H1 (cell line): Measurements from ENCODE around the gene FAM149B1. TPM values are rescaled to one million over a fixed set of nuclear protein-coding genes. Genes with fewer than 3 reads are reported as not detected.

Source experiments
- CTCF ChIA-PET: fragments of 300-600 bp; sonication (Branson Sonifier 250); formaldehyde crosslinking; loops from one replicate; lab custom pipeline; 2021; ENCODE audit not compliant: partially characterized antibody; lab: Charles Lee
- POLR2A ChIA-PET: fragments of 300-600 bp; sonication (Branson Sonifier 250); formaldehyde crosslinking; loops from one replicate; lab custom pipeline; 2021; ENCODE audit warnings: inconsistent platforms; ENCODE audit not compliant: partially characterized antibody; lab: Charles Lee
- DNase-seq, 2 experiments: peaks; one replicate each; pipeline versions ENCODE4 v3.0.0 to v3.0.0-alpha.2; 2010 to 2022; ENCODE audit warnings: low spot score in 2 of 2, low read depth in 1 of 2, mixed read lengths in 1 of 2
- FAIRE-seq: peaks from 2 replicates; lab custom pipeline; 2011; peaks lifted over from hg19 to GRCh38; lab: Jason Lieb, UNC
- H2AFZ ChIP-seq: 2 replicates; pipeline ENCODE4 v1.8.1; 2012; ENCODE audit warnings: low read length, inconsistent platforms
- H2AK5ac ChIP-seq: 2 replicates; pipeline ENCODE4 v1.6.1; 2013; ENCODE audit warnings: low read depth, low read length
- H2BK120ac ChIP-seq: replicated peaks from 2 replicates; pipeline ENCODE3; 2013; ENCODE audit warnings: low read depth, low read length, inconsistent platforms
- H2BK12ac ChIP-seq: 2 replicates; pipeline ENCODE4 v1.6.1; 2013; ENCODE audit warnings: low read depth, low read length
- H2BK15ac ChIP-seq: 2 replicates; pipeline ENCODE4 v1.6.1; 2013; ENCODE audit warnings: low read length
- H2BK20ac ChIP-seq: 2 replicates; pipeline ENCODE4 v1.6.1; 2013; ENCODE audit warnings: low read length
- H2BK5ac ChIP-seq: 2 replicates; pipeline ENCODE4 v1.6.1; 2013; ENCODE audit warnings: low read depth, low read length
- H3K14ac ChIP-seq: 2 replicates; pipeline ENCODE4 v1.6.1; 2013; ENCODE audit warnings: inconsistent platforms; ENCODE audit not compliant: insufficient read length
- H3K18ac ChIP-seq: 2 replicates; pipeline ENCODE4 v1.6.1; 2013; ENCODE audit warnings: low read length; ENCODE audit errors: extremely low read depth
- H3K23ac ChIP-seq: 2 replicates; pipeline ENCODE4 v1.6.1; 2013; ENCODE audit warnings: inconsistent platforms; ENCODE audit not compliant: insufficient read length
- H3K23me2 ChIP-seq: 2 replicates; pipeline ENCODE4 v1.6.1; 2013; ENCODE audit warnings: low read depth, low read length
- H3K27ac ChIP-seq: 2 replicates; pipeline ENCODE4 v1.6.1; 2011; ENCODE audit warnings: low read depth, low read length, inconsistent platforms
- H3K27me3 ChIP-seq, 4 experiments: replicated peaks in 1 of 4; 1 replicate in 1 of 4; 2 replicates in 3 of 4; pipeline versions ENCODE4 v1.6.1 to v1.8.1; 2011 to 2013; ENCODE audit warnings: low read length in 3 of 4, mild to moderate bottlenecking in 3 of 4, inconsistent platforms in 2 of 4, mixed read lengths in 2 of 4, moderate library complexity in 1 of 4; ENCODE audit not compliant: control insufficient read depth in 3 of 4, insufficient read depth in 3 of 4; ENCODE audit errors: extremely low read depth in 1 of 4
- H3K36me3 ChIP-seq, 4 experiments: 2 replicates each; pipeline versions ENCODE4 v1.6.1 to v1.8.1; 2011 to 2013; ENCODE audit warnings: mild to moderate bottlenecking in 4 of 4, low read length in 3 of 4, moderate library complexity in 2 of 4, control low read depth in 1 of 4, inconsistent platforms in 1 of 4; ENCODE audit not compliant: insufficient read depth in 4 of 4, control insufficient read depth in 2 of 4
- H3K4ac ChIP-seq: replicated peaks from 2 replicates; pipeline ENCODE3; 2013; ENCODE audit warnings: low read length, low read depth, mixed read lengths, inconsistent platforms; ENCODE audit not compliant: insufficient read length
- H3K4me1 ChIP-seq, 4 experiments: replicated peaks in 1 of 4; 1 replicate in 1 of 4; 2 replicates in 3 of 4; pipeline versions ENCODE4 v1.6.1 to v1.8.1; 2011 to 2013; ENCODE audit warnings: low read length in 3 of 4, inconsistent platforms in 2 of 4, mixed read lengths in 1 of 4; ENCODE audit not compliant: insufficient read depth in 4 of 4, control insufficient read depth in 3 of 4
- H3K4me2 ChIP-seq, 2 experiments: 2 replicates each; pipeline versions ENCODE4 v1.6.1 to v1.8.1; 2011 to 2013; ENCODE audit warnings: low read depth in 2 of 2, low read length in 2 of 2, control low read depth in 1 of 2, inconsistent platforms in 1 of 2, mild to moderate bottlenecking in 1 of 2; ENCODE audit not compliant: insufficient read depth in 1 of 2
- H3K4me3 ChIP-seq, 4 experiments: fragments of 200-600, 300-600 bp in 1 of 4; sonication (generic), shearing (Covaris generic), sonication (Bioruptor Twin) in 1 of 4; 2 replicates each; pipeline versions ENCODE4 v1.5.1 to v1.8.1; 2011 to 2016; ENCODE audit warnings: low read length in 4 of 4, low read depth in 3 of 4, control low read depth in 2 of 4, inconsistent platforms in 2 of 4, mild to moderate bottlenecking in 2 of 4, mixed read lengths in 1 of 4, moderate library complexity in 1 of 4; ENCODE audit not compliant: insufficient read depth in 2 of 4; ENCODE audit errors: extremely low read depth in 1 of 4
- H3K56ac ChIP-seq: replicated peaks from 2 replicates; pipeline ENCODE3; 2013; ENCODE audit warnings: low read depth, mild to moderate bottlenecking, mixed read lengths, low read length, inconsistent platforms; ENCODE audit not compliant: insufficient read length
- H3K79me1 ChIP-seq: 2 replicates; pipeline ENCODE4 v1.6.1; 2013; ENCODE audit warnings: low read depth, low read length, control low read depth
- H3K79me2 ChIP-seq, 2 experiments: 2 replicates each; pipeline versions ENCODE4 v1.6.1 to v1.8.1; 2012 to 2013; ENCODE audit warnings: low read length in 2 of 2, mild to moderate bottlenecking in 2 of 2, inconsistent platforms in 1 of 2; ENCODE audit not compliant: insufficient read depth in 2 of 2, control insufficient read depth in 1 of 2
- H3K9ac ChIP-seq, 4 experiments: replicated peaks in 1 of 4; 1 replicate in 1 of 4; 2 replicates in 3 of 4; pipeline versions ENCODE4 v1.6.1 to v1.8.1; 2011 to 2013; ENCODE audit warnings: low read depth in 3 of 4, low read length in 3 of 4, control low read depth in 2 of 4, mild to moderate bottlenecking in 2 of 4, moderate library complexity in 2 of 4, inconsistent platforms in 1 of 4; ENCODE audit errors: extremely low read depth in 1 of 4
- H3K9me3 ChIP-seq, 2 experiments: 2 replicates each; pipeline versions ENCODE4 v1.6.1 to v1.8.1; 2012 to 2013; ENCODE audit warnings: mild to moderate bottlenecking in 2 of 2, moderate library complexity in 2 of 2, control low read depth in 1 of 2, inconsistent platforms in 1 of 2, low read depth in 1 of 2, low read length in 1 of 2, mixed read lengths in 1 of 2; ENCODE audit not compliant: insufficient read depth in 2 of 2
- H4K20me1 ChIP-seq, 2 experiments: replicated peaks in 1 of 2; 2 replicates each; pipeline versions ENCODE3 to v1.8.1; 2011 to 2013; ENCODE audit warnings: inconsistent platforms in 2 of 2, low read length in 2 of 2, mild to moderate bottlenecking in 1 of 2; ENCODE audit not compliant: insufficient read depth in 2 of 2, control insufficient read depth in 1 of 2
- H4K5ac ChIP-seq: 2 replicates; pipeline ENCODE4 v1.6.1; 2013; ENCODE audit warnings: low read length, low read depth, mixed read lengths, inconsistent platforms; ENCODE audit not compliant: insufficient read length
- H4K8ac ChIP-seq: 2 replicates; pipeline ENCODE4 v1.8.0; 2013; ENCODE audit warnings: mild to moderate bottlenecking, moderate library complexity, low read length, inconsistent platforms; ENCODE audit not compliant: insufficient read depth; ENCODE audit errors: extremely low read depth
- H4K91ac ChIP-seq: replicated peaks from 2 replicates; pipeline ENCODE3; 2013; ENCODE audit warnings: low read length, mixed read lengths, inconsistent platforms; ENCODE audit not compliant: insufficient read length
- BACH1 ChIP-seq: IDR thresholded peaks from 2 replicates; pipeline ENCODE4 v1.6.1; 2012; ENCODE audit warnings: low read length, improper control_type of control experiment
- BRCA1 ChIP-seq: IDR thresholded peaks from 2 replicates; pipeline ENCODE4 v1.6.1; 2012; ENCODE audit warnings: low read depth, low read length, improper control_type of control experiment
- CBX5 ChIP-seq: fragments of 300-800, 300-1000 bp; sonication (generic); IDR thresholded peaks from 2 replicates; pipeline ENCODE4 v1.7.1; 2016; ENCODE audit warnings: antibody characterized with exemption, low read length, low read depth
- CBX8 ChIP-seq: fragments of 300-800, 300-1000 bp; sonication (generic); IDR thresholded peaks from 2 replicates; pipeline ENCODE4 v1.7.1; 2016; ENCODE audit warnings: low read depth, low read length, borderline replicate concordance
- CREB1 ChIP-seq: IDR thresholded peaks from 2 replicates; pipeline ENCODE4 v1.6.1; 2012; ENCODE audit warnings: inconsistent platforms
- JUN ChIP-seq: IDR thresholded peaks from 2 replicates; pipeline ENCODE4 v1.6.1; 2011; ENCODE audit warnings: low read depth, mild to moderate bottlenecking, improper control_type of control experiment, low read length
- NRF1 ChIP-seq: IDR thresholded peaks from 2 replicates; pipeline ENCODE4 v1.6.1; 2011; ENCODE audit warnings: mild to moderate bottlenecking, low read depth, low read length, improper control_type of control experiment
- RBBP5 ChIP-seq: IDR thresholded peaks from 2 replicates; pipeline ENCODE4 v1.7.1; 2012; ENCODE audit warnings: low read depth, mild to moderate bottlenecking, inconsistent platforms, low read length, moderate library complexity, borderline replicate concordance
- RFX5 ChIP-seq: IDR thresholded peaks from 2 replicates; pipeline ENCODE4 v1.6.1; 2011; ENCODE audit warnings: low read depth, low read length, improper control_type of control experiment, borderline replicate concordance
- SIRT6 ChIP-seq: IDR thresholded peaks from one replicate; pipeline ENCODE4 v1.7.1; 2012; ENCODE audit warnings: low read length, inconsistent platforms
- SP2 ChIP-seq: IDR thresholded peaks from 2 replicates; pipeline ENCODE4 v1.6.1; 2012; ENCODE audit warnings: mild to moderate bottlenecking, low read length, inconsistent platforms
- SRF ChIP-seq: IDR thresholded peaks from 2 replicates; pipeline ENCODE4 v1.6.1; 2011; ENCODE audit warnings: mild to moderate bottlenecking, low read depth, low read length, moderate library complexity
- YY1 ChIP-seq: IDR thresholded peaks from 2 replicates; pipeline ENCODE4 v1.6.1; 2011; ENCODE audit warnings: low read depth, mild to moderate bottlenecking, low read length
- WGBS, 2 experiments: shearing (Covaris generic) in 1 of 2; methylation state at CpG; one replicate each; pipeline versions ENCODE4 v1.1.6 to v1.1.7; 2013 to 2015; ENCODE audit warnings: low lambda C conversion rate in 2 of 2, mixed read lengths in 2 of 2, inconsistent platforms in 1 of 2, low coverage in 1 of 2, missing lambda C conversion rate in 1 of 2; ENCODE audit not compliant: insufficient replicate concordance in 2 of 2, insufficient coverage in 1 of 2, insufficient read length in 1 of 2; ENCODE audit errors: extremely low coverage in 1 of 2, missing lambda C conversion rate in 1 of 2; 5-methylcytosine and 5-hydroxymethylcytosine counted together
- polyA plus RNA-seq, 7 experiments: library from polyadenylated mRNA; depleted of rRNA in 3 of 7; stranded (reverse) in 5 of 7; unstranded in 2 of 7; fragments of >200 nt in 5 of 7; fragments of 200-250 nt in 2 of 7; gene quantifications; 1 replicate in 5 of 7; 2 replicates in 1 of 7; 4 replicates in 1 of 7; pipeline versions ENCODE4 v1.2.1 to v1.2.3, GENCODE V29; 2011 to 2013; ENCODE audit warnings: missing spikeins in 2 of 7, mixed read lengths in 2 of 7
- total RNA-seq: library from RNA; stranded (reverse); fragmentation: NEBNext Ultra II Directional; extraction: Animal tissue kit (Norgen Biotek cat#: 25700); gene quantifications from 2 replicates; pipeline ENCODE4 v1.2.1, GENCODE V29; 2021

FAM149B1 gene
- total and polyA plus RNA-seq, 2 of the 8 experiments (the other 6 are each of a cell fraction or from before 2014, with no cell fraction given) = 16.8 to 21.9 TPM

DNA sequence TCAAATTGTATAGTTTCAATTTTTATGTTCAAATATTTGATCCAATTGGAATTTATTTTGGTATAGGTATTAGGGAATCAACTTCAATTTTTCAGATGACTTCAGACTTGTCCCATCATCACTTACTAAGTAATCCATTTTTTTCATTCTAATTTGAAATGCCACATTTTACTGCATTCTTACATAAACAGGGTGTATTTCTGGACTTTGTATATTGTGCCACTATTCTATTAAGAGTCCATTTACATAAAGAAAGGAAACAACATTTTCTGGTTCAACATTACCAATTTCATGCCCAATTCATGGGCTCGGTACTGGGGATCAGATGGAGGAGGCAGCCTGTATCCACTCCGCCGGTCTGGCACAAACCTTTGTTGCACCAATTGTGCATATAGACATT is 15.9 kb upstream of the FAM149B1 start:
- 98% methylated on average over 3 of the region's 3 CpGs; no CpG with 5 or more reads in 1 of the 2 experiments for WGBS, 2 experiments
- H3K79me1 ChIP-seq = no peaks in the 10 kb centered on the region
- no peaks in the 10 kb centered on the region for H4K20me1 ChIP-seq
- no peak overlapping the region for H3K23ac ChIP-seq
- no peak overlapping the region for H3K27ac ChIP-seq
- H2BK12ac ChIP-seq = no peak overlapping the region
- no peak overlapping the region for H2BK120ac ChIP-seq
- H3K18ac ChIP-seq = no peak overlapping the region
- FAIRE-seq (no peak), DNase-seq (no peak)
- no peak overlapping the region for H2BK15ac ChIP-seq
- no peaks in the 10 kb centered on the region for H3K79me2 ChIP-seq
- H2AK5ac ChIP-seq = no peak overlapping the region
- no peak overlapping the region for H2AFZ ChIP-seq
- H4K91ac ChIP-seq = no peak overlapping the region
- no peak overlapping the region for H3K4me2 ChIP-seq
- no peak for TF ChIP-seq NRF1
- no peak for TF ChIP-seq CBX5
- no peak for TF ChIP-seq CBX8
- no peak for TF ChIP-seq SRF
- TF ChIP-seq CREB1 = no peak
- TF ChIP-seq BRCA1 = no peak
- TF ChIP-seq SIRT6 = no peak
- no peak for TF ChIP-seq SP2
- no peak for TF ChIP-seq RBBP5
- no peak for TF ChIP-seq BACH1
- TF ChIP-seq JUN = no peak
- TF ChIP-seq YY1 = no peak
- TF ChIP-seq RFX5 = no peak
- H2BK5ac ChIP-seq = no peak overlapping the region
- no peak overlapping the region for H3K4me3 ChIP-seq
- H4K5ac ChIP-seq = no peak overlapping the region
- H3K4ac ChIP-seq = no peak overlapping the region
- no peaks in the 10 kb centered on the region for H3K4me1 ChIP-seq
- peaks cover 3 to 56% (median 28%) of the 10 kb centered on the region in 4 experiments for H3K36me3 ChIP-seq
- CTCF ChIA-PET = interaction anchor here (0.6 to 1.0 kb wide), 3 partner anchors 42 to 90 kb away, joined by 3 to 5 read pairs (median 4); partner anchors contain the start of gene NUDT13
- no peak overlapping the region for H3K14ac ChIP-seq
- H3K27me3 ChIP-seq = no peaks in the 10 kb centered on the region
- POLR2A ChIA-PET = interaction anchor here (1.4 kb wide), 1 partner anchor 15 kb away, joined by 3 read pairs; the partner anchor contains the start of gene ECD
- no peaks in the 10 kb centered on the region for H3K23me2 ChIP-seq
- H3K9me3 ChIP-seq = no peaks in the 10 kb centered on the region
- H3K56ac ChIP-seq = no peak overlapping the region
- no peak overlapping the region for H2BK20ac ChIP-seq
- H4K8ac ChIP-seq = no peak overlapping the region
- no peak overlapping the region for H3K9ac ChIP-seq
